Activated CD8-positive, alpha-beta memory T cell treated with anti-CD3 and anti-CD28 coated beads for 36 hours (primary cell): ENCODE data around the gene C3orf18. TPM values are rescaled to one million over a fixed set of nuclear protein-coding genes. Genes with fewer than 3 reads are reported as not detected.

ENCODE experiments used
- total RNA-seq, 2 experiments: library from RNA; stranded (reverse); gene quantifications; one replicate each; pipeline ENCODE4 v1.2.3, GENCODE V29; 2021

The C3orf18 gene
- total RNA-seq, 2 experiments from 2014 or later: 11.3 to 12.7 TPM

Other genes starting within 250 kb of the C3orf18 start
- gene HYAL2, start 245.0 kb downstream of the C3orf18 start, total RNA-seq: 10 to 100 TPM; 11.7 to 11.9 TPM
- gene TUSC2, start 239.5 kb downstream of the C3orf18 start, total RNA-seq: 10 to 100 TPM; 33.6 TPM
- 10 to 100 TPM; 68.2 to 72.5 TPM for gene RASSF1, start 226.9 kb downstream of the C3orf18 start, total RNA-seq
- gene ZMYND10, start 222.0 kb downstream of the C3orf18 start, total RNA-seq: 1 to 10 TPM; 1.6 TPM
- 10 to 100 TPM; 39.5 to 46.6 TPM for gene NPRL2, start 217.0 kb downstream of the C3orf18 start, total RNA-seq
- gene CYB561D2, start 216.9 kb downstream of the C3orf18 start, total RNA-seq: 10 to 100 TPM; 25.8 to 28.2 TPM
- 10 to 100 TPM; 25.2 to 26.3 TPM for gene TMEM115, start 208.2 kb downstream of the C3orf18 start, total RNA-seq
- gene CACNA2D2, start 64.1 kb downstream of the C3orf18 start, total RNA-seq: under 1 TPM; 0.55 to 0.67 TPM
- 10 to 100 TPM; 58.6 to 59.7 TPM for gene HEMK1, start 1.8 kb upstream of the C3orf18 start, total RNA-seq
- gene CISH, start 44.0 kb upstream of the C3orf18 start, total RNA-seq: 100 to 1,000 TPM; 219 to 220 TPM
- 100 to 1,000 TPM; 169 to 170 TPM for gene MAPKAPK3, start 49.4 kb upstream of the C3orf18 start, total RNA-seq
- 1 to 10 TPM; 2.1 to 2.5 TPM for gene DOCK3, start 107.2 kb upstream of the C3orf18 start, total RNA-seq